Measurements from ENCODE around the gene GLRX. TPM values are rescaled to one million over a fixed set of nuclear protein-coding genes. Genes with fewer than 3 reads are reported as not detected.
A peak's percentile ranks its signal among the peaks of the same experiment; 100 is the strongest.

GLRX gene
- total RNA-seq, 1 experiment from 2014 or later: 63.6 TPM

GRCh38 chr5:95808686-95809413 lies 13.7 kb downstream of the GLRX start:
- DNase-seq (ENCODE audit: low spot score): peak; percentile 81

- no peak for DNase-seq (ENCODE audit: low spot score)
Measured at GRCh38 chr5:95808013-95808685, 14.4 kb downstream of the GLRX start.

- no peak for DNase-seq (ENCODE audit: low spot score)
Measured at GRCh38 chr5:95806687-95807086, 15.8 kb downstream of the GLRX start.

DNA sequence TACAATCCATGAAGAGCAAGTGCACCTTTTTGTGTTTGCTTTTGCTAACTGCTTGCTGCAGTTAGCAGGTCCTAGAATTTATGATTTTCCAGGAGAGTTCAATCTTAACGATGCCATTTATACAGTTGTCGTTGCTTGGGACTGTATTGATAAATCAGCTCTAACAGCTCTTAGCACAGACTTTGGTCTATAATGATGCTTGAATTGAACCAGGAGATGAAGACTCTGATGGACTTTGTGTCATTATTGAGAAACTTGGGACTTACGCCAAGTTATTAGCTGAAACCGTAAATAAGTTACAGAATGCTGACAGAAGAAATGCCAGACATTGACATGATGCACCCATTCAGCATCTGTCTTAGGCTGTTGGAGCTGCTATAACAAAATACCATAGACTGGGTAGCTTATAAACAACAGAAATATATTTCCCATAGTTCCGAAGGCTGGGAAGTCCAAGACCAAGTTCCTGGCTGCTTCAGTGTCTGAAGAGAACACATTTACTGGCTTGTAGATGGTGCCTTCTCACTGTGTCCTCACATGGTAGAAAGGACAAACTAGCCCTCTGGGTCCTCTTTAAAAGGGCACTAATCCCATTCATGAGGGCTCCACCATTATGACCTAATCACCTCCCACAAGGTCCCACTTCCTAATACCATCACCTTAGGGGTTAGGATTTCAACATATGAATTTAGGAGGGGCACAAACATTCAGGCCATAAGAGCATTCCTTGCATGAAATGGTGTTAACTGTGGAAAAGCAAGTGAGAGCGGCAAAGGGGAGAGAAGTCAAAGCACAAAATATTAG lies 17.6 kb downstream of the GLRX start:
- no peak for DNase-seq (ENCODE audit: low spot score)

DNA sequence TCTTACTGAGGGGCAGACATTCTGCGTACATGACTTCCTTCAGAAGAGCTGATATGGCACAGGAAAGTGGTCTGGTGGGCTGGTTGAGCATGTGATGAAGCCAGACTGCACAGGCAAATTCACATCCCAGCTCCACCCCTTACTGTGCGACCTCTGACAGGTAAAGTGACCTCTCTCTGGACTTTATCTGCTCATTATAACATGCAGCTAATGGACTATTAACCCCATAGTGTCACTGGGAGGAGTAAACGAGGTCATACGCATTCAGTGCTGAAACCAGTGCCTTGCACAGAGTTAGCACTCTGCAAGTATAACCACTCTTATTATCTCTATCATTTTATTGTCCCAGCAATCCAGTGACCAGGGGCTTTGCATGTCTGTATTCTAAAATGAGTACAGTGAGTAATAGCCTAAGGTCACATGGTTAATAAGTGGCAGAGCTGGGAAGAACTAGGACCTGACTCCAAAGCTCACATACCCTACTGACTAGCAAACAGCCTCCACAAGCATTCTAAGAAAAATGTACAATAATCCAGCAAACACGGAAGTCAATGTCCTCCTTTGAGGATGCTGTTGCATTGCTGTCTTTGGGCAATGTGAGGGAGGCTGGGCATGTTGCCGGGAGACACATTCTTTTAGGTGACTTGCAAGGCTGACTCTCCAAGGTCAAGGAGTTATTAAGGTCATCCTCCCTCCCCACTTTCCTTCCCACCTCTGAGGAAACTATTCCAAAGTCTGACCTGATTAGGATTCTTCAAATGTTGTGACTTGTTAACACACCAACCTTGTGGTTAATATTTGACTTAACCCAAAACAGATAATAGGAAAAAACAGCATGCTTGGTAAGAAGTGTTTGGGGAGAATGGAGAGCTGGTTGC lies 19.0 kb downstream of the GLRX start:
- DNase-seq (ENCODE audit: low spot score): no peak

- DNase-seq (ENCODE audit: low spot score): no peak
Measured at GRCh38 chr5:95801961-95802360, 20.6 kb downstream of the GLRX start.

DNA sequence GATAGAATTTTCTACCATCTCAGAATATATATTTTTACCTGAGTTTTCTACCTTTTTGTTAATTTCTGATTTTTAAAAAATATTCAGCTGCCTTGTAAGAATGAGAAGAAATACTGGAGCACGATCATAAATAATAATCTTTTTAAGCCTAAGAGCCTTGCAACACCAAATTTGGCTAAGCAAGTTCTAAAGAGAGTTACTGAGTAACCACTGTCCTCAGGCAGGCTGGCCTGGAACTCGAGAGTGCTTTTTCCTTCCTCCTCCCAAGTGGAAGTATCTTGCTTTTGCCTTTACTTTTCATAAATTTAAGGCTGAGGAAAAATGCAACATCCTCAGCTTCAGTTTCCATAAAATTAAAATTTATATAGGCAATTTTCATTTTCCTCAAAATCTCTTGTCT lies 21.0 kb downstream of the GLRX start:
- DNase-seq (ENCODE audit: low spot score): no peak

- no peak for DNase-seq (ENCODE audit: low spot score)
Measured at GRCh38 chr5:95800553-95800952, 22.0 kb downstream of the GLRX start.

GRCh38 chr5:95799191-95799835 lies 23.2 kb downstream of the GLRX start:
- DNase-seq (ENCODE audit: low spot score): no peak

DNA sequence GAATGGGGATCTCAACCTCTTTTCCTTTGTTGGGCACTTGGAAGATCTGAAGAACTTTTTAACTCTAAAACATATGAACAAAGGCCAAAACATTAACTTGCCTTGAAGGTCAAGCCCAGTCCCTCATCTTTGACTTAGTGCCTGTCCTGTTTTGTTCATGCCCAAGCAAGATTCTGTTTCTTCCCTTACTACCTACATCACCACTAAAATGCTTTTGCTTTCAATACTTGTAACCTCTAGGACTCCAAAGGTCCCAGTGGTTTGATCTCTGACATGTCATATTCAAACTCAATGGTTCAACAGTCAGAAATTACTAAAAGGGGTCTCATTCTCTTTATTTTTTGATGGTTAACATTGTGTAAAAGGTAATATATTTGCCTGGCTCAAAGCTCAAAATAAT lies 24.0 kb downstream of the GLRX start:
- no peak for DNase-seq (ENCODE audit: low spot score)

GRCh38 chr5:95798048-95798447 lies 24.5 kb downstream of the GLRX start:
- DNase-seq (ENCODE audit: low spot score): no peak

- no peak for DNase-seq (ENCODE audit: low spot score)
Measured at GRCh38 chr5:95797301-95797700, 25.2 kb downstream of the GLRX start.

DNA sequence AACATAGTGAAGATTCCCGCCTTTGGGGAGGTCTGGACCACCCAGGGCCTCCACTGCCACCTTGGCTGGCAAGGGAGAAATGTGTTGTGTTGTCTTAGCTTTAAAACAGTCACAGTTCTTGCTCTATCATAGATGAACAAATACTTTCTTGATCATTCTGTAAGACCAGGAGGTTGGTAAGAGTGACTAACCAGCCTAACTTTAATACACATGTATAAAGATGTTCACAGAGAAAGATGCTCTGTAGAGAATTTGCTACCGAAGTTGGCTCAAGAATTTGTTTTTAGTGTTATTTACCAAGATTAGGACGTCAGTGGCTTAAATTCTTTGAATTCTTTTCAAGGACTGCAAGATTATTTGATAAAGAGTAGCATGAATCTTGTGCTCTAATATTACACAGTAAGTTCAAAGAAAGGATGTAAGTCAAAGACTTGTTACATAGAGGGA lies 28.4 kb downstream of the GLRX start:
- peak; percentile 63 for DNase-seq (ENCODE audit: low spot score)

- DNase-seq (ENCODE audit: low spot score): no peak
Measured at GRCh38 chr5:95791751-95792150, 30.8 kb downstream of the GLRX start.

- no peak for DNase-seq (ENCODE audit: low spot score)
Measured at GRCh38 chr5:95788493-95788892, 34.0 kb downstream of the GLRX start.

DNA sequence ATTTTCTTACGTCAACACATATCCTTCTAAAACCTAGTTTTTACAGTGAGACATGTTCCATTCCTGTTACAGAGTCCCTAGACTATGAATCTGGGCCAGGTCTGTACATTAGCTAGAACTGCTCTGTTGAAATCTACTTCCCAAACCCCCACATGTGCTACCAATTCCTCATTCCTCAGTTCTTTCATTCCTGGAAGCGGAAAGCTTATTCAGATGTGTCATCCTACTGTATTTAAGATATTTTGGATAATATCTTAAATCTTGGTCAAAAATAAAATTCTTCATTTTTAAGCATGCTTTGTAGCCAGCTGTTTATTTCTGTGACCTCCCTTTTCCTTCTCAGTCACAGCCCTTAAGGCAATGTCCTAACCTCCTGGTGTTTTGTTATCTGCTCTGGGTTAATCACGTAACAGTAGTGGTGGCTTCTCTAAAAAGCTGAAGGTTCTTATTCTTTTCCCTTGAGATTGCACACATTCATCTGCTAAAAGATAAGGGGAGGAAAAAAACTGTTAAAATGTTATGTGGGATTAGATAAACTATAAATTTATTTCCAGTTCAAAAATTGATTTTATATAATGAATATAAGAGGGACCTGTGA lies 35.6 kb downstream of the GLRX start:
- no peak for DNase-seq (ENCODE audit: low spot score)

DNA sequence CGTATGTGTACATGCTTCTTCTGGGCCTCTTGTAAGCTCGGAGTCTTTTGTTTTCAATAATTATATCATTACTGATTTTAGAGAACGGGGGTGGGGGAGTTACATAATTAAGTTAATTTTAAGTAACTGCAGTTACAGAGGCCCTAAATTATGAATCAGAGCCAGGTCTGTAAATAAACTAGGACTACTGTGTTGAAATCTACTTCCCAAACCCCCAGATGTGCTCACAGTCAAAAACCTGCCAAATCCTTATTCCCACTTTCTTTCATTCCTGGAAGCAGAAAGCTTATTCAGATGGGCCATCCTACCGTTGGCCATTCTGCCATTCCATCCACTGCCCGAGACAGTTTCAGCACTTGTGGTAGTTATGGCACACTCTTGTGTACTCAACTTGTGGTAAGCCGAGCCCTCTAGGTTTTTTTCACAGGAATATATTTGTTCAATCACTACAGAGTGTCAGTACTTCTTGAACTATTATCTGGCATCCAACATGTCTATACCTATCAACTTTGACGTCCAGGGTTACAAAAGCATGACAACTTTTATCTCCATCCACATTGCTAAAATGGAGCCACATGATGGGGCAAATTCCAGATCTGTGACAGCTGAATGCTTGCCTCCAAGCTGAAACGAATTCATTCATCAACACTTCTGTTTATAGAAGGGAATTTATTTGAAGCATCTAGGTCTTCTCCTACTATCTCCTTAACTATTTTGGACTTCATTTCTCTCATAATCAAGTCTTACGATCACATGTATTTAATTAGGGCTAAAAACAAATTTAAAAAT lies 37.8 kb downstream of the GLRX start:
- no peak for DNase-seq (ENCODE audit: low spot score)

- DNase-seq (ENCODE audit: low spot score): no peak
Measured at GRCh38 chr5:95783661-95784060, 38.9 kb downstream of the GLRX start.

GRCh38 chr5:95782181-95782580 lies 40.3 kb downstream of the GLRX start:
- no peak for DNase-seq (ENCODE audit: low spot score)

DNA sequence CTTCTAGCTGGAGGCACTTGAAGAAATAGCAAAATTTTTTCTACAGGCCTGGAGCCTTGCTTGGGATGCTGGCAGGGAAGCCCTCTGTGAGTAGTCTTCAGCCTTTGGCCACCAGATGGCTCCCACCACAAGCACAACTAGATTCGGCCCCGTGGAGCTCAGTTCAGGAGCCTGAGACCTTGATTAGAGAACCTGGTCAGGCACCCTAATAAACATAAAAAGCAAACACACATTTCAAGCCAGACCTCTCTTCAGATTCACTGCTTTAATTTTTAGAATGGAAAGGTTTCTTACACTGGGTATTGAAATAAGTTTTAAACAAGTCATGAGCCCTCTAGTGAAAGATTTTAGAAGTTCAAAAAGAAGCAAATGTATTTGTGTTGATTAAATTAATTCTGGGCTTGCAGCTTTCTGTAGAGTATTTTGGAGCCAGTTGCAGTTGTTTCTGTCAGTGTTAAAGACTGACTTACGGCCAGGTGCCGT lies 41.4 kb downstream of the GLRX start:
- DNase-seq (ENCODE audit: low spot score): peak; percentile 67

Measured in A172 (cell line).